Measurements from ENCODE around the gene CABLES1.

- TF ChIP-seq SP2 (tag by site-specific recombination; IDR thresholded peaks at IDR 0.05) (no peak), CTCF (tag by site-specific recombination; IDR thresholded peaks at IDR 0.05) (no peak), ZNF138 (tag by site-specific recombination; IDR thresholded peaks at IDR 0.05; ENCODE audit: borderline replicate concordance) (no peak)
These were observed 128.4 kb downstream of the CABLES1 start for GRCh38 chr18:23263551-23264235.
